ENCODE results near the gene SETX.

DNA sequence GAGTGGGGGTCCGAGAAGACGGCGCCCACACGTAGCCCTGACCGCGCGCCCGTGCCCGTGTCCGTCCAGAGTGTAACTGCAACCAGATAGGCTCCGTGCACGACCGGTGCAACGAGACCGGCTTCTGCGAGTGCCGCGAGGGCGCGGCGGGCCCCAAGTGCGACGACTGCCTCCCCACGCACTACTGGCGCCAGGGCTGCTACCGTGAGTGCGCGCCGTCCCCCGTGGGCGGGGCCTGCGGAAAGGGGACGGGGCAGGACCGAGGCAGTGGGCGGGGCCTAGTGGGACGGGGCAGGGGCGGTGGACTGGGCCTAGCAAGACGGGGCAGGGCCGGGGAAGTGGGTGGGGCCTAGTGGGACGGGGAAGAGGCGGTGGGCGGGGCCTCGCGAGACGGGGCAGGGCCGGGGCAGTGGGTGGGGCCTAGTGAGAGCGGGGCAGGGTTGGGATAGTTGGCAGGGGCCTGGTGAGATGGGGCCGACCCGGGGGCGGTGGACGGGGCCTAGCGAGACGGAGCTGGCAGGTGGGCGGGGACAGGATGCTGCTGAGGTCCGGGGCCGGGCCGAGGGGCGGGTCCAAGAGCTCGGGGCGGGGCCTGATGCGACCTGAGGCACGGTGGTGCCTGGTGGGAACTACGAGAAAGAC is 113.8 kb downstream of the SETX start:
- TF ChIP-seq NFRKB (IDR thresholded peaks at IDR 0.05) (no peak), FOXM1 (IDR thresholded peaks at IDR 0.05; ENCODE audit: borderline replicate concordance) (no peak), SUZ12 (IDR thresholded peaks at IDR 0.05) (no peak), ARNT (IDR thresholded peaks at IDR 0.05) (no peak), BHLHE40 (IDR thresholded peaks at IDR 0.05; ENCODE audit: borderline replicate concordance) (no peak), SP1 (IDR thresholded peaks at IDR 0.05) (no peak), TARDBP (IDR thresholded peaks at IDR 0.05) (no peak), ELF4 (IDR thresholded peaks at IDR 0.05) (no peak), FOXA1 (IDR thresholded peaks at IDR 0.05) (no peak), ZNF384 (IDR thresholded peaks at IDR 0.05) (no peak), FOXK2 (IDR thresholded peaks at IDR 0.05) (no peak)
